ENCODE results near the gene ATP5ME. TPM values are rescaled to one million over a fixed set of nuclear protein-coding genes. Genes with fewer than 3 reads are reported as not detected.
"Not testable (repeated sequence)": the region's sequence is repeated elsewhere in the genome, so short reads cannot be mapped to it uniquely, and the experiment has no call there.

ATP5ME gene
- total RNA-seq, 2 experiments from 2014 or later, result 162 to 183 TPM

- H3K4me1 Mint-ChIP-seq, result peaks cover 14% of the 10 kb centered on the region
- no peak overlapping the region for H3K27ac Mint-ChIP-seq
- DNase-seq, result no peak
- H3K36me3 Mint-ChIP-seq (ENCODE audit: low read depth), result peaks cover 5% of the 10 kb centered on the region
- POLR2A ChIA-PET, result no interaction called here
- no peaks in the 10 kb centered on the region for H3K27me3 Mint-ChIP-seq
- H3K9me3 Mint-ChIP-seq, result no peaks in the 10 kb centered on the region
- CTCF ChIA-PET, result no interaction called here
- H3K4me3 Mint-ChIP-seq, result no peak overlapping the region
These were observed 3.6 kb upstream of the ATP5ME start for GRCh38 chr4:677431-678293.

DNA sequence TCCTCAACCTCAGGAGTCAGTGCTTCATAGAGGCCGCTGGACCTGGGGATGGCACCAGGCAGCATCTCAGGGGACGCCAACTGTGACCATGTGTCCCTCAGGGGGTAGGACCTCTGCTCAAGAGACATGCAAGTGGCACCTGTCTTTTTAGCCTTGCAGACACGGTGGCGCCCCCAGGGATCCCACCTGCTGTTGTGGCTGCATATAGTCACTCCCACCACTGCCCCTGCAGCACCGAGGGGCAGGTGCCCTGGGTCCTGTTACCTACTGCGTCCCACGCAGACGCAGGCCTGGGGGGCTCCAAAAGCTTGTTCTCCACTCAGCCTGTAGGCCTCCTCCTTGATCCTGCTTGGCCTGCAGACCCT, 2.8 kb upstream of the ATP5ME start:
- no peak for DNase-seq

GRCh38 chr4:675980-676870, 2.1 kb upstream of the ATP5ME start:
- Mint-ChIP-seq H3K27me3 (no peaks in the 10 kb centered on the region), H3K4me3 (peak overlapping the region; percentile 86), H3K36me3 (ENCODE audit: low read depth) (peaks cover 14% of the 10 kb centered on the region), H3K27ac (peak overlapping the region; percentile 89), H3K4me1 (peaks cover 16% of the 10 kb centered on the region), H3K9me3 (no peaks in the 10 kb centered on the region)
- ChIA-PET POLR2A (no interaction called here), CTCF (no interaction called here)
- DNase-seq, result no peak

More for the DNA sequence above, 2.8 kb upstream of the ATP5ME start:
- POLR2A ChIA-PET, result no interaction called here
- CTCF ChIA-PET, result no interaction called here
- H3K4me1 Mint-ChIP-seq, result peaks cover 16% of the 10 kb centered on the region
- H3K27ac Mint-ChIP-seq, result peak overlapping the region; percentile 60
- H3K36me3 Mint-ChIP-seq (ENCODE audit: low read depth), result peaks cover 8% of the 10 kb centered on the region
- no peaks in the 10 kb centered on the region for H3K27me3 Mint-ChIP-seq
- no peak overlapping the region for H3K4me3 Mint-ChIP-seq
- no peaks in the 10 kb centered on the region for H3K9me3 Mint-ChIP-seq

DNA sequence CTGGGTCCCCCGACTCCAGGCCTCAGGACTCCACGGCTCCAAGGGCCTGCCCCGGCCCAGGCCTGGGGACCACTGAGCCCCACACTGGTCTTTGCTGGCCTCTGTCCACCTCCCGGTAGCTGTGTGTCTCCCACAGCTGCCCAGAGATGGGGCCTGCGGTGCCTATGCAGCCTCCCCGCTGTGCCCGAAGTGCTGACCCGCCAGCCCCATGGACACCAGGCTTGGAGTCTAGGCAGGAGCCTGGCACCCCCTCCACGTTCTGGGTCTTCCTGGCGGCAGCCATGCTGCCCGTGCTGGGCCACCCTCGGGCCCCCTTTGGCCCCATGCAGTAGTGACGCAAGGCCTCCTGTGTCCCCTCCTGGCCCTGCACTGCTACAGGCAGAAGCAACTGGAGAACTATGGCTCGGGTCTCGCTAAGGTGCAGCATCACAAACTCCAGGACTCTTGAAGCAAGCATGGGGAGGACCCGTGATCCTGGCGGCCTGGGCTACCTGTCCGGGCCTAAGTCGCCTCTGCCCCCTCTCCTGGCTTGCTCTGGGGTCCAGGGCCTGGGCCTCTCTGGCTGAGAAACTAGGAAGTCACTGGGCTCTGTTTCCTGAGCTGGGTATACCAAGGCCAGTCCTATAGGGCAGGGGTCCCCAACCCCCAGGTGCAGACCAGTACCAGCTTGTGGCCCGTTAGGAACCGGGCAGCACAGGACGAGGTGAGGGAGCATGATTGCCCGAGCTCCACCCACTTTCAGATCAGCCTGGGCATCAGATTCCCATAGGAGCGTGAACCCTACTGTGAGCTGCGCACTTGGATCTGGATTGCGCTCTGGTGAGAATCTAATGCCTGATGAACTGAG, 1.2 kb upstream of the ATP5ME start:
- ChIA-PET CTCF (interaction anchor here (1.6 to 2.5 kb wide), 2 partner anchors 9 to 11 kb away, joined by 3 to 22 read pairs; no protein-coding TSS in a partner anchor), POLR2A (no interaction called here)
- no peak for DNase-seq
- Mint-ChIP-seq H3K36me3 (ENCODE audit: low read depth) (peaks cover 22% of the 10 kb centered on the region), H3K4me3 (peak overlapping the region; percentile 86), H3K9me3 (no peaks in the 10 kb centered on the region), H3K27ac (peak overlapping the region; percentile 89), H3K27me3 (no peaks in the 10 kb centered on the region), H3K4me1 (peaks cover 11% of the 10 kb centered on the region)

- ChIA-PET CTCF (interaction anchor here (0.6 to 2.5 kb wide), 7 partner anchors 7 to 545 kb away, joined by 3 to 22 read pairs (median 3); no protein-coding TSS in a partner anchor), POLR2A (interaction anchor here (0.9 kb wide), 1 partner anchor 9 kb away, joined by 4 read pairs; no protein-coding TSS in a partner anchor)
- Mint-ChIP-seq H3K9me3 (no peaks in the 10 kb centered on the region), H3K27me3 (no peaks in the 10 kb centered on the region), H3K4me3 (peak overlapping the region; percentile 86), H3K27ac (peak overlapping the region; percentile 88), H3K36me3 (ENCODE audit: low read depth) (peaks cover 26% of the 10 kb centered on the region), H3K4me1 (peaks cover 8% of the 10 kb centered on the region)
- DNase-seq, result peak; percentile 31
These were observed 556 bp downstream of the ATP5ME start for GRCh38 chr4:673349-674091.

- CTCF ChIA-PET, result interaction anchor here (1.4 to 2.0 kb wide), 3 partner anchors 15 to 427 kb away, joined by 3 to 4 read pairs (median 4); no protein-coding TSS in a partner anchor
- H3K36me3 Mint-ChIP-seq (ENCODE audit: low read depth), result peaks cover 26% of the 10 kb centered on the region
- H3K4me3 Mint-ChIP-seq, result peak overlapping the region; percentile 49
- peaks cover 8% of the 10 kb centered on the region for H3K4me1 Mint-ChIP-seq
- H3K9me3 Mint-ChIP-seq, result no peaks in the 10 kb centered on the region
- DNase-seq, result no peak
- no peaks in the 10 kb centered on the region for H3K27me3 Mint-ChIP-seq
- POLR2A ChIA-PET, result no interaction called here
- H3K27ac Mint-ChIP-seq, result peak overlapping the region; percentile 46
These were observed 2.3 kb downstream of the ATP5ME start for GRCh38 chr4:671769-672168.

DNA sequence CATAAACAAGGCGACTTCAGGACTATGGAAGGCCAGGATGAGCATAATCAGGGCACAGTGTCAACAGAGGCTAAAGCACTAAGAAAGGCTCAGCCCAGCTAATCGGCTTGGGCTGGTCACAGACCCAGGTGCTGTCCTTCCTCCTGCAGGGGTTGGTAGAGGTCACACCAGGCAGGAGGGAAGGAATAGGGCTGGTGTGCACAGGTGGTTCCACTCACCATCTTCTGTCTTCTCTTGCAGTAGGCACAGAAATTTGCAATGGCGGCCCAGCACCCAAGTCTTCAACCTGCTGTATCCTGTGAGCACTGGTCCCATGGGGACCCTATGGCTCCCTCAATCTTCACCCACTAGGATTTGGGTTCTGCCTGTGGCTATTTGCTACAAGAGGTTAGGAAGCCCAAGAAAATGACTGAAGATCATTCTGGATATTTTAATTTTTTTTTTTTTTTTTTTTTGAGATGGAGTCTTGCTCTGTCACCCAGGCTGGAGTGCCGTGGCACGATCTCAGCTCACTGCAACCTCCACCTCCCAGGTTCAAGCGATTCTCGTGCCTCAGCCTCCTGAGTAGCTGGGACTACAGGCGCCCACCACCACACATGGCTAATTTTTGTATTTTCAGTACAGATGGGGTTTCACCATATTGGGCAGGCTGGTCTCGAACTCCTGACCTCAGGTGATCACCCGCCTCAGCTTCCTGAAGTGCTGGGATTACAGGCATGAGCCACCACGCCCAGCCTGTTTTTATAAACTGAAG, 4.1 kb downstream of the ATP5ME start:
- DNase-seq, POLR2A ChIA-PET, H3K4me3 Mint-ChIP-seq, H3K27me3 Mint-ChIP-seq, H3K27ac Mint-ChIP-seq, CTCF ChIA-PET, H3K9me3 Mint-ChIP-seq: not testable (repeated sequence)
- H3K4me1 Mint-ChIP-seq, result peaks cover 14% of the 10 kb centered on the region
- H3K36me3 Mint-ChIP-seq (ENCODE audit: low read depth), result peaks cover 26% of the 10 kb centered on the region

DNA sequence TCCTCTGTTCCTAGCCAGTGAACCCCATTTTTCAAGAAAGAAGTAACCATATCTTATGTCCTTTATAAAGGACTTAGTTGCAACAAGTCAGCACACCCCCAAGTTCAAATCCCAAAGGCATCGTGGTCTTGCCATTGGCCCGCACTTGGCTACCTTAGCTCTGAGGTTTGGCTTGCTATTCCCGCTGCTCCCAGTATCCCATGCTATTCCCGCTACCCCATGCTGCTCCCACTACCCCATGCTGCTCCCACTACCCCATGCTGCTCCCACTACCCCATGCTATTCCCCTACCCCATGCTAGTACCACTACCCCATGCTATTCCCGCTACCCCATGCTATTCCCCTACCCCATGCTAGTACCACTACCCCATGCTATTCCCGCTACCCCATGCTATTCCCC, 5.9 kb downstream of the ATP5ME start:
- H3K4me3 Mint-ChIP-seq, H3K27ac Mint-ChIP-seq, H3K9me3 Mint-ChIP-seq: not testable (repeated sequence)

GRCh38 chr4:667545-667925, 6.5 kb downstream of the ATP5ME start:
- ChIA-PET CTCF (no interaction called here), POLR2A (no interaction called here)
- Mint-ChIP-seq H3K27me3 (no peaks in the 10 kb centered on the region), H3K4me1 (peaks cover 20% of the 10 kb centered on the region), H3K4me3 (no peak overlapping the region), H3K27ac (no peak overlapping the region), H3K36me3 (ENCODE audit: low read depth) (peaks cover 25% of the 10 kb centered on the region), H3K9me3 (no peaks in the 10 kb centered on the region)
- DNase-seq, result no peak

More for the DNA sequence above, 5.9 kb downstream of the ATP5ME start:
- POLR2A ChIA-PET, CTCF ChIA-PET, H3K27me3 Mint-ChIP-seq, DNase-seq: not testable (repeated sequence)
- H3K36me3 Mint-ChIP-seq (ENCODE audit: low read depth), result peaks cover 25% of the 10 kb centered on the region
- peaks cover 21% of the 10 kb centered on the region for H3K4me1 Mint-ChIP-seq

DNA sequence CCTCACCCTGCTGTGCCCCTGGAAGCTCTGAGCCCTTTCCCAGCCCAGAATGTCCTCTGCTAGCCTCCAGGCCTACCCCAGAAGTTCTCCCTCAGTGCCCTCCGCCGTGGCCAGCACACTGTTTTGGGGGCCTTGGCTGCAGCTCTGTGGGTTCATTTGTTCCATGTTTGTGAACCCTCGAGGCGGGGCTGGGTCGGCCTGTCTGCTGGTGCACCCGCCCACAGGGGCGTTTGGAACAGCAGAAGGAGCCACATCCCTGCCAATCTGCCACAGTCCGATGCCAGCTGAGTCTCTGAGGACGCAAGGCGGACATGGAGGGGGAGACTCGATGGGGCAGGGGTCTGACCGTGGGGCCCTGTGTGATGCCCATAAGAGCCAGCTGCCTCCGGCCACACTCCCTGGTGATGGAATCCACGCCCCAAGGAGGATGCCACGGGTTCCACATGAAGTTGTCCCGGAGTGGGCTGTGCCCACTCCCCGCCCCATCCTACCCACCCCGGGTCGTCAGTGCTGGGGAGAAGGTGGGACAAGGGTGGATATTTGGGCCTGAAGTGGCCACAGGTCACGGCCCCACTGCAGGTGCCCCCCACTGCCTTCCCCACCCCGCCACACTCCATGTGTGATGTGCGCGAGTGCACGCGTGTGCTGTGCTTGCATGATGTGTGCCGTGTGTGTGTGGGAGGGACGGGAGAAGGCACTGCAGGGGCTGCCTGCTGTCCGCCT, 7.1 kb downstream of the ATP5ME start:
- peaks cover 27% of the 10 kb centered on the region for H3K36me3 Mint-ChIP-seq (ENCODE audit: low read depth)
- peaks cover 19% of the 10 kb centered on the region for H3K4me1 Mint-ChIP-seq
- no peaks in the 10 kb centered on the region for H3K9me3 Mint-ChIP-seq
- H3K27me3 Mint-ChIP-seq, result no peaks in the 10 kb centered on the region
- no peak for DNase-seq
- CTCF ChIA-PET, result interaction anchor here (0.6 to 1.1 kb wide), 2 partner anchors 7 to 162 kb away, joined by 3 read pairs; partner anchors contain the start of genes ATP5ME and MYL5
- H3K27ac Mint-ChIP-seq, result no peak overlapping the region
- POLR2A ChIA-PET, result no interaction called here
- H3K4me3 Mint-ChIP-seq, result no peak overlapping the region

GRCh38 chr4:666436-666810, 7.7 kb downstream of the ATP5ME start:
- H3K4me1 Mint-ChIP-seq, result peaks cover 19% of the 10 kb centered on the region
- POLR2A ChIA-PET, result no interaction called here
- CTCF ChIA-PET, result interaction anchor here (0.6 to 1.1 kb wide), 2 partner anchors 8 to 161 kb away, joined by 3 read pairs; partner anchors contain the start of genes ATP5ME and MYL5

More at GRCh38 chr4:666436-666810, 7.7 kb downstream of the ATP5ME start:
- Mint-ChIP-seq H3K27me3 (no peaks in the 10 kb centered on the region), H3K36me3 (ENCODE audit: low read depth) (peaks cover 24% of the 10 kb centered on the region), H3K9me3 (no peaks in the 10 kb centered on the region), H3K4me3 (no peak overlapping the region), H3K27ac (no peak overlapping the region)
- DNase-seq, result no peak
